Left colon (tissue), 2 donors: ENCODE results near the gene MTX1. TPM values are rescaled to one million over a fixed set of nuclear protein-coding genes. Genes with fewer than 3 reads are reported as not detected.

Experiments used
- total RNA-seq, 2 donors: library from RNA; stranded (reverse); fragmentation: NEBNext Ultra II Directional; extraction: Animal tissue kit (Norgen Biotek cat#: 25700); gene quantifications; one replicate each; pipeline ENCODE4 v1.2.1, GENCODE V29; 2021
- donor health status: DM: no; HTN: no; CAD: no.
- donor health status: DM: yes; HTN: yes; CAD: no.

MTX1 gene
- total RNA-seq, 2 donors from 2014 or later: 36.3 to 46.4 TPM

Other genes with a start within 250 kb of the MTX1 start
- gene PYGO2, start 246.9 kb upstream of the MTX1 start, total RNA-seq: 10 to 100 TPM; 27.0 to 31.3 TPM
- 100 to 1,000 TPM in 1 of 2 donors, 10 to 100 TPM in 1; 95.3 to 108 TPM for gene SHC1, start 237.9 kb upstream of the MTX1 start, total RNA-seq
- gene CKS1B, start 234.0 kb upstream of the MTX1 start, total RNA-seq: 10 to 100 TPM; 22.8 to 35.7 TPM
- gene FLAD1, start 225.4 kb upstream of the MTX1 start, total RNA-seq: 10 to 100 TPM; 32.8 to 43.7 TPM
- under 1 TPM in 1 of 2 donors, not detected in 1; 0.52 TPM for gene LENEP, start 215.1 kb upstream of the MTX1 start, total RNA-seq
- gene ZBTB7B, start 205.9 kb upstream of the MTX1 start, total RNA-seq: 100 to 1,000 TPM; 248 to 326 TPM
- 1 to 10 TPM; 1.5 to 3.6 TPM for gene DCST2, start 174.9 kb upstream of the MTX1 start, total RNA-seq
- under 1 TPM in 1 of 2 donors, not detected in 1; 0.21 TPM for gene DCST1, start 174.9 kb upstream of the MTX1 start, total RNA-seq
- gene ADAM15, start 157.4 kb upstream of the MTX1 start, total RNA-seq: 100 to 1,000 TPM in 1 of 2 donors, 10 to 100 TPM in 1; 88.9 to 160 TPM
- gene EFNA4, start 145.0 kb upstream of the MTX1 start, total RNA-seq: 10 to 100 TPM; 23.0 to 33.5 TPM
- 10 to 100 TPM in 1 of 2 donors, 1 to 10 TPM in 1; 7.7 to 23.1 TPM for gene EFNA3, start 129.9 kb upstream of the MTX1 start, total RNA-seq
- gene EFNA1, start 80.8 kb upstream of the MTX1 start, total RNA-seq: 100 to 1,000 TPM in 1 of 2 donors, 10 to 100 TPM in 1; 63.0 to 176 TPM
- 100 to 1,000 TPM in 1 of 2 donors, 10 to 100 TPM in 1; 70.6 to 107 TPM for gene SLC50A1, start 72.8 kb upstream of the MTX1 start, total RNA-seq
- gene DPM3, start 68.2 kb upstream of the MTX1 start, total RNA-seq: 100 to 1,000 TPM in 1 of 2 donors, 10 to 100 TPM in 1; 93.9 to 131 TPM
- gene KRTCAP2, start 35.4 kb upstream of the MTX1 start, total RNA-seq: 100 to 1,000 TPM; 143 to 164 TPM
- under 1 TPM; 0.28 to 0.52 TPM for gene TRIM46, start 34.8 kb upstream of the MTX1 start, total RNA-seq
- gene THBS3, start 798 bp upstream of the MTX1 start, total RNA-seq: 10 to 100 TPM; 20.0 to 20.9 TPM
- gene ENTREP3, start 46.8 kb downstream of the MTX1 start, total RNA-seq: 10 to 100 TPM; 19.9 to 21.7 TPM
- gene SCAMP3, start 53.7 kb downstream of the MTX1 start, total RNA-seq: 10 to 100 TPM; 43.1 to 53.2 TPM
- gene CLK2, start 64.8 kb downstream of the MTX1 start, total RNA-seq: 10 to 100 TPM; 34.3 to 41.0 TPM
- gene HCN3, start 68.8 kb downstream of the MTX1 start, total RNA-seq: 10 to 100 TPM; 11.2 to 21.5 TPM
- 1 to 10 TPM; 1.0 to 1.9 TPM for gene PKLR, start 92.7 kb downstream of the MTX1 start, total RNA-seq
- gene FDPS, start 100.2 kb downstream of the MTX1 start, total RNA-seq: 100 to 1,000 TPM; 192 to 375 TPM
- gene RUSC1, start 112.2 kb downstream of the MTX1 start, total RNA-seq: 10 to 100 TPM; 73.2 to 78.8 TPM